ENCODE data around the gene CUX1.
"Not testable (repeated sequence)": the region's sequence is repeated elsewhere in the genome, so short reads cannot be mapped to it uniquely, and the experiment has no call there.

Gene CUX1

DNA sequence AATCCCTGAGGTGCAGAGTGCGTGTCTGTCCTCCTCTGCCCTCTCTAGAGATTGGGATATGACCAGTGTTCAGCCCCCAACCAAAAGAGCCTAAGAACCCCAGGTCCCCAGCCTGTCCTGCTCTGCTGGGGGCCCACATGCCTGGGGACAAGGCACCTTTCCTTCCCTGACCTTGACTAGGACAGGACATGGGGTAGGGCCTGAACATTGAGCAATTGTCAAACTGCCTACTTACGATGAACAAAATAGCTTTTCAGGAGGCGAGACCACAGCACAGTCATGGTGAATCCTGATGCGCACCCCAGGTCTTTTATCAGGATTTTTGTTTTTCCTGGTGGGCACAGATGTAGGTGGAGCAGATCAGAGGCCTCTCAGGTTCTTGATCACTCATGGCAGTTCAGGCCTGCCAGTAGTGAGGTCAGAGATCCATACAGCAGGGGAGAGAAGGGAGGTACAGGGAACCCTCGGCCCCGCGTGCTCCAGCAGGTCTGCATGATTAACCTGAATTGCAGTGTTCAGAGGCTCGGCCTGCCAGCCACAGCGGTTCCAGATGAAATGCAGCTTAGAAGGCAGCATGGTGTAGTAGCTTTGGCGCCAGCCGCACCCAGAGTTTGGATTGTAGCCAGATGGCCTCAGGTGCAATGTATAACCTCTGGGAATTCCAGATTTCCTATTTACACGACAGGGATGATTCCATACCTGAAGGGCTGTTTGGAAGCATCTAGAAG lies 191.3 kb downstream of the CUX1 start:
- 0 out of 2 replicates have a peak, but pooled peaks cover 4% of the 10 kb centered on the region for H4K20me1 ChIP-seq (ENCODE audit: control insufficient read depth, insufficient read depth, low read depth, low read length)
- H3K4me2 ChIP-seq (ENCODE audit: low read length), result no peak overlapping the region
- peaks cover 49% of the 10 kb centered on the region for H3K36me3 ChIP-seq (ENCODE audit: control insufficient read depth, low read length)
- H3K27ac ChIP-seq (ENCODE audit: low read depth, low read length), result no peak overlapping the region
- H3K9me3 ChIP-seq (ENCODE audit: control insufficient read depth, insufficient read depth, low read length), result no peaks in the 10 kb centered on the region
- H3K4me3 ChIP-seq (ENCODE audit: low read length), result no peak overlapping the region
- no peaks in the 10 kb centered on the region for H3K9me2 ChIP-seq (replicated peaks; ENCODE audit: control insufficient read depth, low read length)
- peaks cover 11% of the 10 kb centered on the region; the same call in 1 of the 2 replicates for H3K4me1 ChIP-seq (ENCODE audit: control insufficient read depth, low read length)
- H3K79me2 ChIP-seq (ENCODE audit: control insufficient read depth, low read length), result peaks cover 95% of the 10 kb centered on the region
- H3K27me3 ChIP-seq (ENCODE audit: control insufficient read depth, low read length), result no peaks in the 10 kb centered on the region
- no peaks in the 10 kb centered on the region; the same call in 1 of the 2 replicates for H3F3A ChIP-seq (ENCODE audit: control insufficient read depth, insufficient read depth)
- TF ChIP-seq, protein P1, sequence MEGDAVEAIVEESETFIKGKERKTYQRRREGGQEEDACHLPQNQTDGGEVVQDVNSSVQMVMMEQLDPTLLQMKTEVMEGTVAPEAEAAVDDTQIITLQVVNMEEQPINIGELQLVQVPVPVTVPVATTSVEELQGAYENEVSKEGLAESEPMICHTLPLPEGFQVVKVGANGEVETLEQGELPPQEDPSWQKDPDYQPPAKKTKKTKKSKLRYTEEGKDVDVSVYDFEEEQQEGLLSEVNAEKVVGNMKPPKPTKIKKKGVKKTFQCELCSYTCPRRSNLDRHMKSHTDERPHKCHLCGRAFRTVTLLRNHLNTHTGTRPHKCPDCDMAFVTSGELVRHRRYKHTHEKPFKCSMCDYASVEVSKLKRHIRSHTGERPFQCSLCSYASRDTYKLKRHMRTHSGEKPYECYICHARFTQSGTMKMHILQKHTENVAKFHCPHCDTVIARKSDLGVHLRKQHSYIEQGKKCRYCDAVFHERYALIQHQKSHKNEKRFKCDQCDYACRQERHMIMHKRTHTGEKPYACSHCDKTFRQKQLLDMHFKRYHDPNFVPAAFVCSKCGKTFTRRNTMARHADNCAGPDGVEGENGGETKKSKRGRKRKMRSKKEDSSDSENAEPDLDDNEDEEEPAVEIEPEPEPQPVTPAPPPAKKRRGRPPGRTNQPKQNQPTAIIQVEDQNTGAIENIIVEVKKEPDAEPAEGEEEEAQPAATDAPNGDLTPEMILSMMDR (IDR thresholded peaks at IDR 0.05; ENCODE audit: low read depth, low read length, poor library complexity, severe bottlenecking), result no peak
- TF ChIP-seq EZH2phosphoT487 (IDR thresholded peaks at IDR 0.05; ENCODE audit: borderline replicate concordance, low read length), result no peak

DNA sequence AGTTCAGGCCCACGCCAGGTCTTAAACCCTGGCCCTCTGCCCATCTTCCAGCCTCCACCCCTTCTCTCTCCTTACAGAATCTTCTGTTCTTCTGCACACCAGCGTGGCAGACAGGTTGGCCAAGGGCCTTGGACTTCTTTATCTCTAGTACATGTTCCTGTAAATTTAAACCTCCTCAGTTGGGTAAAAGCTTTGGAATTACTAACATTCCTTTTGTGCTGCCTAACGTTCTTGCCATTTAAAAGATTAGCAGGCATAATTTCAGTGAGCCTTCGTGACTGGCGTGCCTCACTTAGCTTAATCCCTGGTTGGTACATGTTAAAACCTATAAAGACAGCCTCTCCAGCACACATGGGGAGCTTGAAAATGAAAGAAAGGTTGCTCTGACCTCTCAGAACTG lies 192.2 kb downstream of the CUX1 start:
- Histone ChIP-seq H4K20me1 (ENCODE audit: control insufficient read depth, insufficient read depth, low read depth, low read length) (0 out of 2 replicates have a peak, but pooled peaks cover 4% of the 10 kb centered on the region), H3K9me2 (replicated peaks; ENCODE audit: control insufficient read depth, low read length) (no peaks in the 10 kb centered on the region), H3K4me1 (ENCODE audit: control insufficient read depth, low read length) (peaks cover 11% of the 10 kb centered on the region; the same call in 1 of the 2 replicates), H3K4me3 (ENCODE audit: low read length) (no peak overlapping the region), H3K27ac (ENCODE audit: low read depth, low read length) (no peak overlapping the region), H3K36me3 (ENCODE audit: control insufficient read depth, low read length) (peaks cover 57% of the 10 kb centered on the region), H3K4me2 (ENCODE audit: low read length) (no peak overlapping the region), H3K27me3 (ENCODE audit: control insufficient read depth, low read length) (no peaks in the 10 kb centered on the region), H3K9me3 (ENCODE audit: control insufficient read depth, insufficient read depth, low read length) (no peaks in the 10 kb centered on the region), H3K79me2 (ENCODE audit: control insufficient read depth, low read length) (peaks cover 95% of the 10 kb centered on the region), H3F3A (ENCODE audit: control insufficient read depth, insufficient read depth) (no peaks in the 10 kb centered on the region)
- TF ChIP-seq, protein P1 (IDR thresholded peaks at IDR 0.05; ENCODE audit: low read depth, low read length, poor library complexity, severe bottlenecking), result no peak
- no peak for TF ChIP-seq EZH2phosphoT487 (IDR thresholded peaks at IDR 0.05; ENCODE audit: borderline replicate concordance, low read length)

DNA sequence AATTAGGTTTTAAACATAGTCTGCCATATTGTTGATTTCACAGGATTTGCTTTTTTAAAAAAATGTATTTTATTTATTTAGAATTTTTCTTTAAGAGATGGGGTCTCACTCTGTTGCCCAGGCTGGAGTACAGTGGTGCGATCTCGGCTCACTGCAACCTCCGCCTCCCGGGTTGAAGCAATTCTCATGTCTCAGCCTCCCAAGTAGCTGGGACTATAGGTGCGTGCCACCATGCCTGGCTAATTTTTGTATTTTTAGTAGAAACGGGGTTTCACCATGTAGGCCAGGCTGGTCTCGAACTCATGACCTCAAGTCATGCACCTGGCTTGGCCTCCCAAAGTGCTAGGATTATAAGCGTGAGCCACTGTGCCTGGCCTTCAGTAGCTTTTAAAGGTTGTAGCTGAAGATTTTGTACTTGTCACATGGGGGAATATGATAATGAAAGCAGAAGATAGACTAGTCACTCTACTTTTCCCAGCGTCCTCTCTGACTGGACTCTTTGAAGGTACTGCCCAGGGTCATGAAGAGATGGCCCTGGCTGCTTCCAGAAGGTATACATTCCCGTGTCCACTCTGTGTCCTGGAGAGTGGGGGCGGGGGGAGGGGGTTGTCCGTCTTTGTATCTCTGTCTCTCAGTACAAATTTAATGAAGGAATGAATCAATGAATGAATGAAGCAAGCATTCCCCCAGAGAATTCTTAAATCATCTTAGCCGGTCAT lies 194.8 kb downstream of the CUX1 start:
- H3K4me3 ChIP-seq (ENCODE audit: low read length); H3F3A ChIP-seq (ENCODE audit: control insufficient read depth, insufficient read depth); H3K9me3 ChIP-seq (ENCODE audit: control insufficient read depth, insufficient read depth, low read length); H3K27ac ChIP-seq (ENCODE audit: low read depth, low read length); H3K4me2 ChIP-seq (ENCODE audit: low read length); H3K27me3 ChIP-seq (ENCODE audit: control insufficient read depth, low read length); H3K9me2 ChIP-seq (replicated peaks; ENCODE audit: control insufficient read depth, low read length); H4K20me1 ChIP-seq (ENCODE audit: control insufficient read depth, insufficient read depth, low read depth, low read length): not testable (repeated sequence)
- Histone ChIP-seq H3K79me2 (ENCODE audit: control insufficient read depth, low read length) (peaks cover 95% of the 10 kb centered on the region), H3K4me1 (ENCODE audit: control insufficient read depth, low read length) (peaks cover 29% of the 10 kb centered on the region), H3K36me3 (ENCODE audit: control insufficient read depth, low read length) (peaks cover 57% of the 10 kb centered on the region)

DNA sequence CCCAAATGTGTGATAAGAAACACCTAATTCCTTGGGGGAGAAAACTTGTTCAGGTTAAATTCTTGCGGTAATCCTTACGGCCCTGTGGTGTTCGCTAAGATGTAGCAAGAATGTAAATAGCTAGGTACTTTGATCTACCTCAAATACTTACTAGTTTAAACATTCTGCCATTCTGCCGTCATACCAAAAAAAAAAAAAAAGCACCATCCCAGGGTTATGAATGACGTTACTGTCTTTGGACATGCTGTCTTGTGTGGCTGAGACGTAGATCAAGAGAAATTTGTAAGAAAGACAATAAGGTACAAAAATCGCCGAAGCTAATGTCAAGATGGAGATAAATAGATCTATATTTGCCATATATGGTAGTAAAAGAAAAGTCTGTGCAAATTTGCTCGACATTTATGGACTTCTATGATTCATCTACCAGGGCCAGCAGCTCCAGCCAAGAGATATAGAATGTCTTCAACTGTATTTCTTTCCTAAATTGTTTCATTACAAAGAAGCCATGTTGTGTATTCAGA lies 195.6 kb downstream of the CUX1 start:
- H4K20me1 ChIP-seq (ENCODE audit: control insufficient read depth, insufficient read depth, low read depth, low read length), result 0 out of 2 replicates have a peak, but pooled peaks cover 4% of the 10 kb centered on the region
- H3K27me3 ChIP-seq (ENCODE audit: control insufficient read depth, low read length), result no peaks in the 10 kb centered on the region
- no peak overlapping the region for H3K4me3 ChIP-seq (ENCODE audit: low read length)
- H3K9me2 ChIP-seq (replicated peaks; ENCODE audit: control insufficient read depth, low read length), result no peaks in the 10 kb centered on the region
- H3F3A ChIP-seq (ENCODE audit: control insufficient read depth, insufficient read depth), result no peaks in the 10 kb centered on the region
- H3K79me2 ChIP-seq (ENCODE audit: control insufficient read depth, low read length), result peaks cover 96% of the 10 kb centered on the region
- H3K9me3 ChIP-seq (ENCODE audit: control insufficient read depth, insufficient read depth, low read length), result no peaks in the 10 kb centered on the region
- peaks cover 55% of the 10 kb centered on the region for H3K36me3 ChIP-seq (ENCODE audit: control insufficient read depth, low read length)
- no peak overlapping the region for H3K27ac ChIP-seq (ENCODE audit: low read depth, low read length)
- peaks cover 29% of the 10 kb centered on the region for H3K4me1 ChIP-seq (ENCODE audit: control insufficient read depth, low read length)
- no peak overlapping the region for H3K4me2 ChIP-seq (ENCODE audit: low read length)
- TF ChIP-seq EZH2phosphoT487 (IDR thresholded peaks at IDR 0.05; ENCODE audit: borderline replicate concordance, low read length), result no peak
- TF ChIP-seq, protein P1 (IDR thresholded peaks at IDR 0.05; ENCODE audit: low read depth, low read length, poor library complexity, severe bottlenecking), result no peak
